Measurements from ENCODE around the gene ZNF765. TPM values are rescaled to one million over a fixed set of nuclear protein-coding genes. Genes with fewer than 3 reads are reported as not detected.
"Not testable (repeated sequence)": the region's sequence is repeated elsewhere in the genome, so short reads cannot be mapped to it uniquely, and the experiment has no call there.

Gene ZNF765
- total RNA-seq, 2 experiments from 2014 or later = 14.2 to 14.6 TPM

GRCh38 chr19:53471916-53472315 lies 77.0 kb downstream of the ZNF765 start:
- Histone ChIP-seq H3K79me2 (ENCODE audit: insufficient read depth, low read depth, low read length) (no peaks in the 10 kb centered on the region; the same call in 1 of the 2 replicates), H3K4me2 (ENCODE audit: low read length) (no peak overlapping the region), H3K9me2 (ENCODE audit: insufficient read depth, low read length) (no peaks in the 10 kb centered on the region), H2AFZ (ENCODE audit: low read length) (no peak overlapping the region), H3K36me3 (ENCODE audit: insufficient read depth, low read length) (peaks cover 39% of the 10 kb centered on the region), H3K4me1 (ENCODE audit: insufficient read depth, low read length, poor library complexity, severe bottlenecking) (no peaks in the 10 kb centered on the region), H3K4me3 (ENCODE audit: low read depth, low read length, poor library complexity, severe bottlenecking) (no peak overlapping the region), H3K9me3 (ENCODE audit: low read length) (no peaks in the 10 kb centered on the region), H4K20me1 (ENCODE audit: insufficient read depth, low read length) (no peaks in the 10 kb centered on the region), H3K27ac (ENCODE audit: low read depth, low read length, poor library complexity, severe bottlenecking) (no peak overlapping the region)
- POLR2A ChIA-PET = no interaction called here
- no peak for DNase-seq (ENCODE audit: low spot score)
- no peak for TF ChIP-seq EZH2phosphoT487 (IDR thresholded peaks at IDR 0.05; ENCODE audit: borderline replicate concordance, low read depth, low read length)
- TF ChIP-seq, protein P1, sequence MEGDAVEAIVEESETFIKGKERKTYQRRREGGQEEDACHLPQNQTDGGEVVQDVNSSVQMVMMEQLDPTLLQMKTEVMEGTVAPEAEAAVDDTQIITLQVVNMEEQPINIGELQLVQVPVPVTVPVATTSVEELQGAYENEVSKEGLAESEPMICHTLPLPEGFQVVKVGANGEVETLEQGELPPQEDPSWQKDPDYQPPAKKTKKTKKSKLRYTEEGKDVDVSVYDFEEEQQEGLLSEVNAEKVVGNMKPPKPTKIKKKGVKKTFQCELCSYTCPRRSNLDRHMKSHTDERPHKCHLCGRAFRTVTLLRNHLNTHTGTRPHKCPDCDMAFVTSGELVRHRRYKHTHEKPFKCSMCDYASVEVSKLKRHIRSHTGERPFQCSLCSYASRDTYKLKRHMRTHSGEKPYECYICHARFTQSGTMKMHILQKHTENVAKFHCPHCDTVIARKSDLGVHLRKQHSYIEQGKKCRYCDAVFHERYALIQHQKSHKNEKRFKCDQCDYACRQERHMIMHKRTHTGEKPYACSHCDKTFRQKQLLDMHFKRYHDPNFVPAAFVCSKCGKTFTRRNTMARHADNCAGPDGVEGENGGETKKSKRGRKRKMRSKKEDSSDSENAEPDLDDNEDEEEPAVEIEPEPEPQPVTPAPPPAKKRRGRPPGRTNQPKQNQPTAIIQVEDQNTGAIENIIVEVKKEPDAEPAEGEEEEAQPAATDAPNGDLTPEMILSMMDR (conservative IDR thresholded peaks at IDR 0.05; ENCODE audit: low read length) = no peak
- CTCF ChIA-PET (ENCODE audit: unreplicated experiment) = no interaction called here
- BruUV-seq (replicated peaks) = no TSS peak
- intact Hi-C loops (cut with micrococcal nuclease; ENCODE audit: unreplicated experiment) = no loop called here

DNA sequence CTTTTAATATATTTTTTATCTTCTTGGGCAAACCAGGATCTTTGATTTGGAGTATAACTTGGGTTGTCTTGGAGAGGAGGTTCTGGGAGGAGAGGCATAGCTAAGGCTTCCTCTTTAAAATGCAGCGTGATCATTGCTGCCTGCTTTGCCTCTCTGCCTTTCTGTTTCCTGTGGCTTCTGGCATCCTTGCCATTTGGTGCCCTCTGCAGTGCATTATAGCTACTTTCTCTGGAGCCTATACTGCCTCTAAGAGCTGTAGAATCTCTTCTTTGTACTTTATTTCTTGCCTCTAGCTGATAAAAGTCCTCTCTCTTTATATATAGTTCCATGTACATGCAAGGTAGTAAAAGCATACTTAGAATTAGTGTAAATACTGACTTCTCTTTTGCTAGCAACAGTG lies 79.9 kb downstream of the ZNF765 start:
- H4K20me1 ChIP-seq (ENCODE audit: insufficient read depth, low read length); H3K9me3 ChIP-seq (ENCODE audit: low read length); H3K4me3 ChIP-seq (ENCODE audit: low read depth, low read length, poor library complexity, severe bottlenecking); CTCF ChIA-PET (ENCODE audit: unreplicated experiment); H2AFZ ChIP-seq (ENCODE audit: low read length); H3K4me1 ChIP-seq (ENCODE audit: insufficient read depth, low read length, poor library complexity, severe bottlenecking); BruUV-seq (replicated peaks); H3K4me2 ChIP-seq (ENCODE audit: low read length); POLR2A ChIA-PET; H3K27ac ChIP-seq (ENCODE audit: low read depth, low read length, poor library complexity, severe bottlenecking); H3K79me2 ChIP-seq (ENCODE audit: insufficient read depth, low read depth, low read length); H3K9me2 ChIP-seq (ENCODE audit: insufficient read depth, low read length); intact Hi-C loops (cut with micrococcal nuclease; ENCODE audit: unreplicated experiment): not testable (repeated sequence)
- peak; percentile 17 for DNase-seq (ENCODE audit: low spot score)
- H3K36me3 ChIP-seq (ENCODE audit: insufficient read depth, low read length) = peaks cover 64% of the 10 kb centered on the region

DNA sequence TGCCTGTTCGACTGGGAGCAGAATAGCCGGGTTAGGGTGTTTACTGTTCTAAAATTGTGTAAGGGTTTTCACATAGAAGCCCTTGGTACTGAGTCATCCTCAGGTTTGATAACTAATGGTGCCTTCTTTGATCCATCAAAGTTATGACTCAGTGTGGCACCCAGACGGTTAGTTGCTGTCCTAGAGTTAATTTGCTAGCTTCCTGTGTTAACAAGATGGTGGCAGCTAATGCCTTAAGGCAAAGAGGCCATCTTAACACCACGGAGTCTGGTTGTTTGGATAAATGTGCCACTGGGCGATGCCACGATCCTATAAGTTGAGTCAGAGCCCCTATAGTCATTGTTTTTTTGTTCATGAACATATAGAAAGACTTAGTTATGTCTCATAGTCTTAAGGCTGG lies 80.5 kb downstream of the ZNF765 start:
- H3K4me1 ChIP-seq (ENCODE audit: insufficient read depth, low read length, poor library complexity, severe bottlenecking); intact Hi-C loops (cut with micrococcal nuclease; ENCODE audit: unreplicated experiment); H3K27ac ChIP-seq (ENCODE audit: low read depth, low read length, poor library complexity, severe bottlenecking); H2AFZ ChIP-seq (ENCODE audit: low read length); H3K4me2 ChIP-seq (ENCODE audit: low read length); H3K4me3 ChIP-seq (ENCODE audit: low read depth, low read length, poor library complexity, severe bottlenecking); CTCF ChIA-PET (ENCODE audit: unreplicated experiment); POLR2A ChIA-PET; H3K79me2 ChIP-seq (ENCODE audit: insufficient read depth, low read depth, low read length); H3K9me2 ChIP-seq (ENCODE audit: insufficient read depth, low read length); DNase-seq (ENCODE audit: low spot score); BruUV-seq (replicated peaks); H4K20me1 ChIP-seq (ENCODE audit: insufficient read depth, low read length): not testable (repeated sequence)
- Histone ChIP-seq H3K36me3 (ENCODE audit: insufficient read depth, low read length) (peaks cover 71% of the 10 kb centered on the region), H3K9me3 (ENCODE audit: low read length) (peaks cover 11% of the 10 kb centered on the region; the same call in 1 of the 2 replicates)

Small RNAs within 50 kb of the gene (small RNA-seq; reads per million reads assigned to genes)
- not detected for gene RPL39P36

Other genes with a start within 250 kb of the ZNF765 start
- 11.6 and 11.8 TPM in 2 replicates for gene ZNF347, start 236.1 kb upstream of the ZNF765 start, total RNA-seq (2014; rRNA removed; shearing (Covaris generic))
- 13.9 and 15.6 TPM in 2 replicates for gene ZNF347, start 236.1 kb upstream of the ZNF765 start, total RNA-seq (2022)
- 3.3 and 12.2 TPM in 2 replicates for gene ZNF665, start 201.8 kb upstream of the ZNF765 start, total RNA-seq (2014; rRNA removed; shearing (Covaris generic))
- 9.8 and 12.2 TPM in 2 replicates for gene ZNF665, start 201.8 kb upstream of the ZNF765 start, total RNA-seq (2022)
- gene ZNF677, start 140.3 kb upstream of the ZNF765 start, total RNA-seq (2014; rRNA removed; shearing (Covaris generic)) = not detected in 2 replicates
- not detected in 2 replicates for gene ZNF677, start 140.3 kb upstream of the ZNF765 start, total RNA-seq (2022)
- gene VN1R2, start 136.9 kb upstream of the ZNF765 start, total RNA-seq (2014; rRNA removed; shearing (Covaris generic)) = not detected in 2 replicates
- gene VN1R2, start 136.9 kb upstream of the ZNF765 start, total RNA-seq (2022) = not detected in 2 replicates
- gene VN1R4, start 127.4 kb upstream of the ZNF765 start, total RNA-seq (2014; rRNA removed; shearing (Covaris generic)) = not detected in 2 replicates
- gene VN1R4, start 127.4 kb upstream of the ZNF765 start, total RNA-seq (2022) = not detected in 2 replicates
- 7.2 and 7.7 TPM in 2 replicates for gene ZNF845, start 61.4 kb upstream of the ZNF765 start, total RNA-seq (2014; rRNA removed; shearing (Covaris generic))
- 6.8 and 8.0 TPM in 2 replicates for gene ZNF845, start 61.4 kb upstream of the ZNF765 start, total RNA-seq (2022)
- gene ZNF525, start 29.4 kb upstream of the ZNF765 start, total RNA-seq (2014; rRNA removed; shearing (Covaris generic)) = 20.2 and 21.0 TPM in 2 replicates
- gene ZNF525, start 29.4 kb upstream of the ZNF765 start, total RNA-seq (2022) = 21.0 and 23.2 TPM in 2 replicates
- gene ZNF761, start 36.8 kb downstream of the ZNF765 start, total RNA-seq (2014; rRNA removed; shearing (Covaris generic)) = 11.0 and 14.0 TPM in 2 replicates
- gene ZNF761, start 36.8 kb downstream of the ZNF765 start, total RNA-seq (2022) = 16.0 and 17.5 TPM in 2 replicates
- gene ZNF813, start 72.6 kb downstream of the ZNF765 start, total RNA-seq (2014; rRNA removed; shearing (Covaris generic)) = 5.9 TPM in 2 replicates
- gene ZNF813, start 72.6 kb downstream of the ZNF765 start, total RNA-seq (2022) = 6.6 and 6.7 TPM in 2 replicates
- gene ZNF331, start 143.0 kb downstream of the ZNF765 start, total RNA-seq (2014; rRNA removed; shearing (Covaris generic)) = 12.3 and 16.2 TPM in 2 replicates
- 23.7 and 26.3 TPM in 2 replicates for gene ZNF331, start 143.0 kb downstream of the ZNF765 start, total RNA-seq (2022)
- not detected in 2 replicates for gene DPRX, start 236.8 kb downstream of the ZNF765 start, total RNA-seq (2014; rRNA removed; shearing (Covaris generic))
- gene DPRX, start 236.8 kb downstream of the ZNF765 start, total RNA-seq (2022) = not detected in 2 replicates

All from OCI-LY7 (cell line).